ENCODE results near the gene DDX6.

DDX6 gene

DNA sequence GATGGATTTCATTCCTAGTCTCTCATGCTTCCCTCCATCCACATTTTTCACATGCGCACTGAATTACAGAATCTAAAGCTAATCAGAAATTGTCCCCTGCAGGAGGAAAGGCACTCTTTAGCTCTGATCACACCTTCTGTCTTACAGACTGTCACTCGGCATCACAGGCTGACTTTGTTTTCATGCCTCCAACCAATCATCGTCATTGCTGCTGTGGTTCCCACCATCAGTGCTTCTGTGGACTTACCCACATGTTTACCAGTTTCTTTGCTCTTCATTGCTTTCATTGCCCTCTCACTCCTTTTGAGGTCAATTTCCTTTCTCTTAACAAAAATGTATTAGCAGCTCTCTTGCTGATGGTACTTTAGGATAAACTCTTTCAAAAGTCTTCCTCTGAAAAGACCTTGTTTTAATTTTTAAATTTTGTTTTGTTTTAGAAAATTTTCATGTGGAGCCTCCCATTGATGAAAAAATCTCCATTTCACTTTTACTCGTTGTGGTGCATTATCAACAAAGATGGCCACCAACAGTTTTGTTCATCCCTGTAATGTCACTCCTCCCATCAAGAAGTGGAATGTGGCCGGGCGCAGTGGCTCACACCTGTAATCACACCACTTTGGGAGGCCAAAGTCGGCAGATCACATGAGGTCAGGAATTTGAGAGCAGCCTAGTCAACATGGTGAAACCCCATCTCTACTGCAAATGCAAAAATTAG, 91.3 kb downstream of the DDX6 start:
- DNase-seq (ENCODE audit: low spot score), result no peak
